Measurements from ENCODE around the gene HARBI1. TPM values are rescaled to one million over a fixed set of nuclear protein-coding genes. Genes with fewer than 3 reads are reported as not detected.
"Not testable (repeated sequence)": the region's sequence is repeated elsewhere in the genome, so short reads cannot be mapped to it uniquely, and the experiment has no call there.

Gene HARBI1
- total RNA-seq, 3 donors from 2014 or later, result 1.6 to 9.1 (median 3.5) TPM

DNA sequence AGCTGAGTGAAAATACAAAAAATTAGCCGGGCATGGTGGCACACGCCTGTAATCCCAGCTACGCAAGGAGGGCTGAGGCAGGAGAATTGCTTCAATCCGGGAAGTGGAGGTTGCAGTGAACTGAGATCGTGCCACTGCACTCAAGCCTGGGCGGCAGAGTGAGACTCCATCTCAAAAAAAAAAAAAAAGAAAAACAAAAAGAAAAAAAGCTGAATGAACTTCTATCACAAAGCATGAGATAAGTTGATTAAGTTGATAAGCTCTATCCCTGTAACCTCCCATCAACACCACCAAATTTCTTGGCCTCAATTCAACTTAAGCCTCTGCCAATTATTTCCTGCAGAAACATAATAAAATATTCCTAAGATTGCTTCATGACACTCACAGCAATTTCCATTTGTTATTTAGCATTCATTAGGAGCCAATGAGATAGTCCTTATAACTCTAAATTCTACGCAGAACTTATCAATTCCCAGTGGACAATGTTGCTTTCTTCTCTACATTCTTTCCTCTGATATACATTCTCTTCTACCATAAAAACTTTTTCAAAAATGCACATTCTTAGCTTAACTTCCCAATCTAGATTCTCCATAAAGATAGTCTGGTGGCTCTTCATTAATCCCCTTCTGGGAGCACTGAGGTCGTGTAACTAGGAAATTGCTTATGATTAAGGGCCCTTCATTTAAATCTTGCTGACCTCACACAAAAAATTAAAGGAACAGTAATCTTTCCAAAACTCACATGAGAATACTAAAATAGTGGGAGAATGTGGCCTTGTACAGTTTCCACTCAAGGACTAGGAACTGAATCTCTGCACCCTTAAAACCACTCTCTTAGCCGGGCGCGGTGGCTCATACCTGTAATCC lies 26.1 kb downstream of the HARBI1 start:
- H3K4me3 ChIP-seq, result peak overlapping the region in 2 of 3 donors; percentile 5 to 29
- TF ChIP-seq POLR2A (IDR thresholded peaks at IDR 0.05), result no peak
- TF ChIP-seq, protein P1, sequence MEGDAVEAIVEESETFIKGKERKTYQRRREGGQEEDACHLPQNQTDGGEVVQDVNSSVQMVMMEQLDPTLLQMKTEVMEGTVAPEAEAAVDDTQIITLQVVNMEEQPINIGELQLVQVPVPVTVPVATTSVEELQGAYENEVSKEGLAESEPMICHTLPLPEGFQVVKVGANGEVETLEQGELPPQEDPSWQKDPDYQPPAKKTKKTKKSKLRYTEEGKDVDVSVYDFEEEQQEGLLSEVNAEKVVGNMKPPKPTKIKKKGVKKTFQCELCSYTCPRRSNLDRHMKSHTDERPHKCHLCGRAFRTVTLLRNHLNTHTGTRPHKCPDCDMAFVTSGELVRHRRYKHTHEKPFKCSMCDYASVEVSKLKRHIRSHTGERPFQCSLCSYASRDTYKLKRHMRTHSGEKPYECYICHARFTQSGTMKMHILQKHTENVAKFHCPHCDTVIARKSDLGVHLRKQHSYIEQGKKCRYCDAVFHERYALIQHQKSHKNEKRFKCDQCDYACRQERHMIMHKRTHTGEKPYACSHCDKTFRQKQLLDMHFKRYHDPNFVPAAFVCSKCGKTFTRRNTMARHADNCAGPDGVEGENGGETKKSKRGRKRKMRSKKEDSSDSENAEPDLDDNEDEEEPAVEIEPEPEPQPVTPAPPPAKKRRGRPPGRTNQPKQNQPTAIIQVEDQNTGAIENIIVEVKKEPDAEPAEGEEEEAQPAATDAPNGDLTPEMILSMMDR (IDR thresholded peaks at IDR 0.05), result no peak
- no peaks in the 10 kb centered on the region for H3K27me3 ChIP-seq
- DNase-seq (ENCODE audit: low spot score in 2 of 2), result no peak
- H3K4me1 ChIP-seq, result peaks cover 0 to 11% of the 10 kb centered on the region in 2 donors
- H3K27ac ChIP-seq, result peak overlapping the region in 1 of 2 donors; percentile 41
- no peaks in the 10 kb centered on the region for H3K36me3 ChIP-seq
- intact Hi-C loops (cut with DNase I; ENCODE audit: low total_unique reads), result no loop called here
- no peaks in the 10 kb centered on the region for H3K9me3 ChIP-seq

DNA sequence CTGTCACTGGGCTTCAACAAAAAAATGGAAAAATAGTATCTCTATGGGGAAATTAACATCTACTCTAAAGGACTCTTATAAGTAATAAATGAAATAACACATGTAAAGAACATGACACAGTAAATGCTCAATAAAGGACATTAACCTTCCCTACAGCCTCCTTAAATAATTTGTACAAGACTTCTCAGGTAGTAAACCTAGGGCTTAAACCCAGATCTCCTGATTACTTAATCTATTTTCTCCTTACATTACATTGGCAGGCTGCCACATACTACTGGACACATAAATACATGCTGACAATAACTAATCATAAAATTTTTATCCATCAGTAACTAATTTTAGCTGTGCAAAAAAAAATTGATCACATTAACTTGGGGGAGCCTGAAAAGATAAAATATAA lies 28.1 kb downstream of the HARBI1 start:
- no peaks in the 10 kb centered on the region for H3K27me3 ChIP-seq
- peaks cover 0 to 11% of the 10 kb centered on the region in 2 donors for H3K4me1 ChIP-seq
- no peaks in the 10 kb centered on the region for H3K36me3 ChIP-seq

DNA sequence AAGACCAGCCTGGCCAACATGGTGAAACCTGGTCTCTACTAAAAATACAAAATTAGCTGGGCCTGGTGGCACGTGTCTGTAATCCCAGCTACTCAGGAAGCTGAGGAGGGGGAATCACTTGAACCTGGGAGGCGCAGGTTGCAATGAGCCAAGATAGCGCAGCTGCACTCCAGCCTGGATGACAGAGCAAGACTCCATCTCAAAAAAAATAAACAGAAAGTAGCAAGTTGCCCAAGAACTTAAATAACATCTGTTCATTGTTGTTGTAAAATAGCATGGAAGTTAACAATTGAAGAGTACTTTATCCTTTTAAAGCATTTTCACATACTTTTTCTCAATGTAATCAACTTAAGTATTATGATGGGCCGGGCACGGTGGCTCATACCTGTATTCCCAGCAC lies 28.9 kb downstream of the HARBI1 start:
- TF ChIP-seq POLR2AphosphoS5 (IDR thresholded peaks at IDR 0.05), result no peak
- H3K27me3 ChIP-seq, result no peaks in the 10 kb centered on the region
- DNase-seq (ENCODE audit: low spot score in 2 of 2), result no peak
- no peaks in the 10 kb centered on the region for H3K9me3 ChIP-seq
- intact Hi-C loops (cut with DNase I; ENCODE audit: low total_unique reads), result no loop called here
- H3K27ac ChIP-seq, result no peak overlapping the region
- H3K36me3 ChIP-seq, result no peaks in the 10 kb centered on the region
- H3K4me1 ChIP-seq, result peaks cover 0 to 11% of the 10 kb centered on the region in 2 donors
- no peak overlapping the region for H3K4me3 ChIP-seq

More for the DNA sequence above, 28.1 kb downstream of the HARBI1 start:
- no peak overlapping the region for H3K4me3 ChIP-seq
- DNase-seq (ENCODE audit: low spot score in 2 of 2), result no peak
- H3K27ac ChIP-seq, result no peak overlapping the region
- intact Hi-C loops (cut with DNase I; ENCODE audit: low total_unique reads), result no loop called here
- TF ChIP-seq, protein P1 (IDR thresholded peaks at IDR 0.05), result no peak
- TF ChIP-seq POLR2AphosphoS5 (IDR thresholded peaks at IDR 0.05) (no peak), POLR2A (IDR thresholded peaks at IDR 0.05) (no peak)
- H3K9me3 ChIP-seq, result no peaks in the 10 kb centered on the region

DNA sequence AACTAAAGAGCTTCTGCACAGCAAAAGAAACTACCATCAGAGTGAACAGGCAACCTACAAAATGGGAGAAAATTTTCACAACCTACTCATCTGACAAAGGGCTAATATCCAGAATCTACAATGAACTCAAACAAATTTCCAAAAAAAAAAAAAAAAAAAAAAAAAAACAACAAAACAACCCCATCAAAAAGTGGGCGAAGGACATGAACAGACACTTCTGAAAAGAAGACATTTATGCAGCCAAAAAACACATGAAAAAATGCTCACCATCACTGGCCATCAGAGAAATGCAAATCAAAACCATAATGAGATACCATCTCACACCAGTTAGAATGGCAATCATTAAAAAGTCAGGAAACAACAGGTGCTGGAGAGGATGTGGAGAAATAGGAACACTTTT lies 33.5 kb downstream of the HARBI1 start:
- H3K4me3 ChIP-seq; H3K27ac ChIP-seq; H3K4me1 ChIP-seq; H3K27me3 ChIP-seq; DNase-seq (ENCODE audit: low spot score in 2 of 2); intact Hi-C loops (cut with DNase I; ENCODE audit: low total_unique reads); H3K9me3 ChIP-seq; H3K36me3 ChIP-seq: not testable (repeated sequence)

DNA sequence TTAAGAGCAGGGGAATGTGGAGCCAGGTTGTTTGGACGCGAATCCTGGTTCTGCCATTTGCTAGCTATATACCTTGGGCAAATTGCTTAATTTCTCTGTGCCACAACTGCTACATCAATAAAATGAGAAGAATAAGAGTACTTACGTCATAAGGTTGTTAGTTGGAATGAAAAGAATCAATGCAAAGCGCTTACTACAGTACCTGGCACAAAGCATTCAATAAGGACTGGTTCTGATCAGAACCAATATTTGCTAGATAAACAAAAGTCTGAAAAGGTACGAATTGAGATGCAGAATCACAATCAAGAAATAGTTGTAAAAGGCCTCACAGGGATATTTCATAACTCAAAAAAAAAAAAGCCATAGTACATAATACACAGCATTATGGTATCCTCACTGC lies 34.4 kb downstream of the HARBI1 start:
- intact Hi-C loops (cut with DNase I; ENCODE audit: low total_unique reads), result no loop called here
- no peak overlapping the region for H3K27ac ChIP-seq
- H3K4me1 ChIP-seq, result no peaks in the 10 kb centered on the region
- TF ChIP-seq, protein P1 (IDR thresholded peaks at IDR 0.05), result no peak
- TF ChIP-seq POLR2A (IDR thresholded peaks at IDR 0.05), result no peak
- no peak for TF ChIP-seq POLR2AphosphoS5 (IDR thresholded peaks at IDR 0.05)
- H3K27me3 ChIP-seq, result no peaks in the 10 kb centered on the region
- H3K9me3 ChIP-seq, result no peaks in the 10 kb centered on the region
- DNase-seq (ENCODE audit: low spot score in 2 of 2), result no peak
- H3K36me3 ChIP-seq, result no peaks in the 10 kb centered on the region
- no peak overlapping the region for H3K4me3 ChIP-seq

DNA sequence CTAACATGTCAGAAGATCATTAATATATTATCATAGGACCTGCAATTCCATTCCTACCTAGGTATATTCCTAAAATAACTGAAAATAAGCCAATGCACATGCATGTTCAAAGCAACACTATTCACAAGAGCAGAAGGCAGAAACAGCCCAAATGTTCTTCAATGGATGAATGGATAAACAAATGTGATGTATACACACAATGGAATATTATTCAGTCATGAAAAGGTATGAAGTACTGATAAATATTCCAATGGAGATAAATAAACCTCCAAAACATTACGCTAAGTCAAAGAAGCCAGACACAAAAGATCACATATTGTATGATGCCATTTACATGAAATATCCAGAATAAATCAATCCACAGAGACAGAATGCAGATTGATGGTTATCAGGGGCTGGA lies 40.0 kb downstream of the HARBI1 start:
- intact Hi-C loops (cut with DNase I; ENCODE audit: low total_unique reads), result no loop called here
- no peaks in the 10 kb centered on the region for H3K4me1 ChIP-seq
- no peak overlapping the region for H3K27ac ChIP-seq
- H3K36me3 ChIP-seq, result no peaks in the 10 kb centered on the region
- no peak for DNase-seq (ENCODE audit: low spot score in 2 of 2)
- H3K27me3 ChIP-seq, result no peaks in the 10 kb centered on the region
- TF ChIP-seq, protein P1 (IDR thresholded peaks at IDR 0.05), result no peak
- no peak for TF ChIP-seq POLR2A (IDR thresholded peaks at IDR 0.05)
- TF ChIP-seq POLR2AphosphoS5 (IDR thresholded peaks at IDR 0.05), result no peak
- no peak overlapping the region for H3K4me3 ChIP-seq
- H3K9me3 ChIP-seq, result no peaks in the 10 kb centered on the region

Data from breast epithelium (tissue), 4 donors.